Activated CD8-positive, alpha-beta memory T cell treated with anti-CD3 and anti-CD28 coated beads, Interleukin-2, amount 50 U/mL, for 24 hours (primary cell): ENCODE measurements around the gene LRRC58.
A peak's percentile ranks its signal among the peaks of the same experiment; 100 is the strongest.
"Not testable (repeated sequence)": the region's sequence is repeated elsewhere in the genome, so short reads cannot be mapped to it uniquely, and the experiment has no call there.

Experiments
- DNase-seq: peaks from one replicate; pipeline ENCODE4 v3.0.0-alpha.2; 2020; ENCODE audit errors: extremely low read depth

Gene LRRC58

GRCh38 chr3:120339362-120339761, 9.8 kb downstream of the LRRC58 start:
- no peak for DNase-seq

GRCh38 chr3:120338517-120338916, 10.6 kb downstream of the LRRC58 start:
- DNase-seq = no peak

DNA sequence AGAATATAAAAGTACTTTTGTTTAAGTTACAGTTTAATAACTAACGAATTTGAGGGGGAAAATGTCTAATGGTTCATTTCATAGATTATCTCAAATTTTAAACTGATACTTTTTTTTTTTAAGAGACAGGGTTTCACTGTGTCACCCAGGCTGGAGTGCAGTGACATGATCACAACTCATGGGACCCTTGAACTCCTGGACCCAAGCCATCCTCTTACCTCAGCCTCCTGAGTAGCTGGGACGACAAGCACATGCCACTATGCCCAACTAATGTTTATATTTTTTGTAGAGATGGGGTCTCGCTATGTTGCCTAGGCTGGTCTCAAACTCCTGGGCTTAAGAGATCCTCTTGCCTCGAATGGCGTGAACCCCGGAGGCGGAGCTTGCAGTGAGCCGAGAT, 16.5 kb downstream of the LRRC58 start:
- DNase-seq = no peak

DNA sequence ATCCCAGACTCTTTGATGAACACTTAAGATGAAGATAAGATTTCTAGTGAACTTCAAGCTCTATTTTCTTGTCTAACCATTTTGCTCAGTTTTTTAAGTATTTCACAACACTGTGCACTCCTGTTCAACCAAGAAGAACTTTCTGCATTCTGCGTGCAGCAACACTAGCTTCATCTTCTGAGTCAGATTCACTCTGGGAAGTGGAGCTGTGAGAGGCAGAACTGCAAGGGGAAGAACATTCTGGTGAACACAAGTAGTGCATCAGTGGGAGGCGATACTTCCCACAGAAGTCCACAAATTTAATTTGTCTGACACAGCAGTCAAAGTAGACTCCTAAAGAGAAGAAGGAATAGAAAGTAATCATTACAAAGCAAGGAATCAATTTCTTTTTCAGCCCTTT, 18.1 kb downstream of the LRRC58 start:
- no peak for DNase-seq

GRCh38 chr3:120326784-120327183, 22.4 kb downstream of the LRRC58 start:
- no peak for DNase-seq

DNA sequence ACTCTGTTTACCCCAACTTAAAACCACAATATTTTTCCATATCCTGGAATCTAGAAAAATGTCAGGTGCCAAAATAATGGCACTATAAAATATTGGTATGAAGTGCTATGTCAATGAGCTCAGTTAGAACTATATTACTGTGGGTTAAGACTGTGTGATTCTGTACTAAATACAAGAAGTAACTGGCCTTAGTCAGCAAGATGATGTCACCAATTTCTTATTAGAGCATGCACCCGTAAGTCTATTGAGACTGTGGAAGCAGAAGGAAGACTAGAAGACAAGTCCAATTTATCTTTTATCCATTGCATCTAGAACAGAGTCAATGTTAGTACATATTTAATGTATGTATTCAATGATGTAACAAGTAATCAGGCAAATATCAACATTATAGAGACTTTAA, 25.0 kb downstream of the LRRC58 start:
- DNase-seq = no peak

- peak; percentile 13 for DNase-seq
Measured at GRCh38 chr3:120323761-120324160, 25.4 kb downstream of the LRRC58 start.

- no peak for DNase-seq
Measured at GRCh38 chr3:120311863-120312794, 37.0 kb downstream of the LRRC58 start.

DNA sequence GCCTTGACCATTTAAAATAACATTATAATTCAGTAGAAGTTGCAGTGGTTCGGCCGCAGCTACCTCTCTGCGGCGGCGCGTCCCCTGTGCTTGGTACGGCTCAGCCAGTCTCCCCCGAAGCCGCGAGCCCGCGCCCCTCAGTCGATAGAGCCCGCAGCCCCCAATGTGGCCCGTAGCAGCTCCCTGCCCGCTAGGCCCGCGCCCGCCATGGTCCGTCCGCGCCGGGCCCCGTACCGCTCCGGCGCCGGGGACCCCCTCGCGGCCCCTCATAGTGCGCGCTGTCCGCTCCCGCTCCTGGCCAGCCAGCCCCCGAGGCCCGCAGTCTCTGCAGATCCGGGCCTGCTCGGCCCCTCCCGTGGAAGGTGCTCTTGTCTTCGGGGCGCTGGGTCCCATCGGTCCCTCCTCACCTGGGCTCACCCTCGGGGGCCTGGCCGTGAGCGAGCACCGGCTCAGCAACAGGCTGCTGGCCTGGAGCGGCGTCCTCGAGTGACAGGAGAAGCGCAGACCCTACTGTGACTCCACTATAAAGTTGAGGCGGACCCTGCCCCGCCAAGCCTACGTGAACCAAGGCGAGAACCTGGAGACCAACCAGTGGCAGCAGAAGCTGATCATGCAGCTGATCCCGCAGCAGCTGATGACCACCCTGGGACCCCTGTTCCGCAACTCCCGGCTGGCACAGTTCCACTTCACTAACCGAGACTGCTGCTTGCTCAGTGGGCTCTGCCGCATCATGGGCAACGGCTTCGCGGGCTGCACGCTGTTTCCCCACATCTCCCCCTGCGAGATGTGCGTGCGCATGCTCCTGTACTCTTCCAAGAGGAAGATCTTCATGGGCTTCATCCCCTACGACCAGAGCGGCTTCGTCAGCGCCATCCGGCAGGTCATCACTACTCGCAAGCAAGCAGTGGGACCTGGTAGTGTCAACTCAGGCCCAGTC, 42.4 kb downstream of the LRRC58 start:
- no peak for DNase-seq

GRCh38 chr3:120304616-120305015, 44.5 kb downstream of the LRRC58 start:
- DNase-seq = no peak

DNA sequence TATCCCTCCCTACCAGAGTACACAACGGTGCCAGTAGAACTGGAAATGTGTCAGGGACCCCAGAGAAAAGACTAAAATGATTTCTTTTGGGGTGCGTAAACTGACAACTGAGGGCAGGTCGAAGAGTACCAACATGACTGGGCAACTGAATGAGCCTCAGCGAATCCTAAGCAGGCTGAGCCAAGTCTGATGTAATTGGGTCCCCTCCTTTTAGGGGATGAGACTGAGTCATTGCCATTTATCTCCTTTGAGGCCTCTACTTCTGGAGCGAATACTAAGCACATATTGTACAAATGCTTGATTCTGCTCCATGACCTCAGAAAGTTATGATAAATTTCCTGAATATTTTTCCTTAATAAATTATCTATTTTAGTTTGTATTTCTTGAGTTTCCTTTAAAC, 46.8 kb downstream of the LRRC58 start:
- DNase-seq = no peak

DNA sequence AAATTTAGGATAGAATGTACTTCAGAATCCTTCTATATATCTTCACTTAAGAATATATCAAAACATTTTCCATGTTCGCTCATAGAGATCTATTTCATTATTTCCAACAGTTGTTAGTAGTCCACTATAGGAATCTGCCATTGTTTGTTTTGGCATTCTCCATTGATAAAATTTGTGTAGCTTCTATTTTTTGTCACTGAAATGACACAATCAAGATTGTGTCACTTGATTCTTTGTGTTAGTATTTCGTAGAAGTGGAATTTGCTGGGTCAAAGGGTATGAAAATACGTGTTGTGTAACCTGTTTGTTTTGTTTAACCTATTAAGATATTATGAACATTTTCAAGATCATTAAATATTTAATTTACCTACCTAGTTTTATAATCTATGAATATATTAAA, 48.2 kb downstream of the LRRC58 start:
- no peak for DNase-seq

DNA sequence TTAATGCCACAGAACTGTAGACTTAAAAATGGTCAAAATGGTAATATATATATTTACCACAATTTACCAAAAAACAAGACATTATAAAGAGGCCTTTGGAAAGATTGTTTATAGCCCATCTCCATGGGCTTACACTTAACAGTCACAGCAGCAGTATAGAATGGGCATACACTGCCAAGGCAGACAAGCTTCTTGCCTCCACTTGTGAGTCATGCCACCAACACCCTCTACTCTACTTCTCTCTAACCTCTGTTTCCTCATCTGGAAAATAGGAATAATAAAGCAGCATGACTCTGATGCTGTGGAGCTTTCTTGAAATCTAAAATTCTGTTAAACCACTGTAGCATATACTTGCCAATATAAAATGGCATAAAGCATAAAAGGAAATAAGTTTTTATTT, 49.8 kb downstream of the LRRC58 start:
- DNase-seq = no peak

DNA sequence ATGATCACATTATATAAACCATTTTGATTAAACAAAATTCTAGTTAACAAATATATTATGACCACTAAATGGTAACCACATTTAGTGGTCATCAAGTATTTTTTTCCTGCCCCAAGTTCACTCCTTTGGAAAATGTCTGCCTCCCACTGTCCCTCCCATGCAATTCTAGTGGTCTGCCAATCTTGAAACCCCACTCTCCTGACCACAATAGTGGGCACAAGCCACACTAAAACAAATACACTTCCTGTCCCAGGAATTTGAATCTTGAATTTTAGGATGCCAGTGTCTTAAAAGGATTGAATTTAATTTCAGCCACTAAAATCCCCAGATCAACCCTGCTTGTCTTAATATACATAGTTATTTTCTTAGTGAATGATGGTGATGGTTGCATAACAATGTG, 50.2 kb downstream of the LRRC58 start:
- no peak for DNase-seq

DNA sequence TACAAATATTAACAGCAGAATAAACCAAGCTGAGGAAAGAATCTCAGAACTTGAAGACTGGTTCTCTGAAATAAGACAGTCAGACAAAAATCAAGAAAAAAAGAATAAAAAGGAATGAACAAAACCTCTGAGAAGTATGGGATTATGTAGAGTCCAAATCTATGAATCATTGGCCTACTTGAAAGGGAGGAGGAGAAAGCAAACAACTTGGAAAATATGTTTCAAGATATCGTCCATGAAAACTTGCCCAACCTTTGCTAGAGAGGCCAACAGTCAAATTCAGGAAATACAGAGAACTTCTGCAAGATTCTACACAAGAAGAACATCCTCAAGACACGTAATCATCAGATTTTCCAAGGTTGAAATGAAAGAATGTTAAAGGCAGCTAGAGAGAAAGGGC, 57.6 kb downstream of the LRRC58 start:
- not testable (repeated sequence) for DNase-seq

DNA sequence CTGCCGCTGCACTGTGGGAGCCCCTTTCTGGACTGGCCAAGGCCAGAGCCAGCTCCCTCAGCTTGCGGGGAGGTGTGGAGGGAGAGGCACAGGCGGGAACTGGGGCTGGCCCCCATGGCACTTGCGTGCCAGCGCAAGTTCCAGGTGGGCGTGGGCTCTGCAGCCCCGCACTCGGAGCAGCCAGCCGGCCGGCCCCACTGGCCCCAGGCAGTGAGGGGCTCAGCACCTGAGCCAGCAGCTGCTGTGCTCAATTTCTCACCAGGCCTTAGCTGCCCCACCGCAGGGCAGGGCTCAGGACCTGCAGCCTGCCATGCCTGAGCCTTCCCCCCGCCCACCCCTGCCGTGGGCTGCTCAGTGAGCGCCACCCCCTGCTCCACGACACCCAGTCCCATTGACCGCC, 59.5 kb downstream of the LRRC58 start:
- no peak for DNase-seq

DNA sequence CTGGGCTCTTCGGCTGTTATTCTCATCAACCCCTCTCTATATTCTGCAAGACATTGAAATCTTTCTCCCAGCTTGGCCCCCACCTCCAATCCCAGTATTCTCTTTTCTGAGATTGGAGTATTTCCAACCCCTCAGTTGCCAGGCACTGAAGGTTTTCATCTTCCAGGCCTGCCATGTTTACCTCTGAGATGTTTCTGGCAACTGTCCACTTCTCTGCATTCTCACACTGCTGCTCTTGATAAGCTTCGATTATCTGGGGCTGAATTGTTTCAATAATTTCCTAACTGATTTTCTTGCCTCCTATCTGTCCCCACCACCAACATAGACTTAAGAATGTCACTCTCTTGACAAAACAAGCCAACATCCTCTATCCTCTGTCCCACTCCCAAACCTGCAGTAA, 62.7 kb downstream of the LRRC58 start:
- DNase-seq = no peak

DNA sequence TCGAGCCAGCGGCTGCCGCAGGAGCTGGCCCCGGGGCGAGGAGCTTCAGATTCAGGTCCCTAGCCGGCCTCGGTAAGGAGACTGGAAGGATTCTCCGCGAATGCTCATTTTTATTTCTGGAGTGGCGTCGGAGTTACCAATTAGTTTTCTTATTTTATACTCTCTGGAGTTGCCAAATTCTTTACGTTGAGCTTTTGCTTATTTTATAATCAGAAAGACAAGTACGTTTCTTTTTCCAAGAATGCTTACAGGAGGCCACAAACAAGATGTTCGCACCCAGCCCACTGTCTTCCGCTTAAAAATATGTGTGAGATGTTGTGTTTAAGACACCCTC, 63.7 kb downstream of the LRRC58 start:
- DNase-seq = no peak

GRCh38 chr3:120284747-120285507, 64.2 kb downstream of the LRRC58 start, which contains the start of gene GPR156:
TSS of gene GPR156 (minus strand) at chr3:120285222. CDS start at chr3:120244098, 41,124 bp downstream.
- DNase-seq = no peak

- DNase-seq = no peak
Measured at GRCh38 chr3:120281261-120281660, 67.9 kb downstream of the LRRC58 start.

DNA sequence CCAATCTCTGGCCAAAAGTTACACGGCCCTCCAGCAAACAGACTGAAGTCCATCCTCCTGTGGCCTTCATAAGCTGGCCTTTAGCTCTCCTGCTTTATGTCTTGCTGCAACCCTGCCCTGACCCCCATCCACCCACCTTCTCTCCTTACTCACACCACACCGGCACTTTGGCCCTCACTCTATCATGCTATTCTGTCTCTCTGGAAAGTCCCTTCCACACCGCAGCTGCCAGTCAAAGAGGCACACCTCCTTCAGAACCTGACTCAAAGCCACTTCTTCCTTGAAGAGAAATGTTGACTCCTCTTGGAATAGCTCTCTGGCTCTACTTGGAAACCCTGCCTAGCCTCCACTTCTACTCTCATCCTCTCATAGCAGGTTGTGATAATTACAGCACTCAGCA, 68.6 kb downstream of the LRRC58 start:
- DNase-seq = no peak

DNA sequence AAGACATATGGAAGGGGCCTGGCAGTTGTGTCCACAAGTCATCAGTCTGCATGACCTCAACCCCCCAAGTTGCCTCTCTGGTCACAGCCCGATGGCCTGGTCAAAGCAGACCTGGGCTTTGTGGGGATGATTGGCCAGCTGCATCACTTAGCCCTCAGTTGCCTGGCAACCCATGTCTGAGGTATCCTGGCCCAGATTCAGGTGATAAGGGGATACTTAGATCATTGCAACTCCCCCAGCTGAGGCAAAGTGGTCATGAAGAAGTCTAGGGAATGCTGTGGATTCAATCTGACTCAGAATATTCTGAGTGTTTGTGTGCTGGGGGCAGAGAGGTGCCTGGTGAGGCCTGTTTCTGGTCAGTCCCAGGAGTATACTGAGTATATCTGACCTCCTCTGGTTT, 69.1 kb downstream of the LRRC58 start:
- no peak for DNase-seq
